Activated effector memory CD4-positive, alpha-beta T cell treated with Interleukin-2 at 50 U/mL for 16 hours (primary cell): Measurements from ENCODE around the gene SOD3.

Source experiments
- DNase-seq: peaks from one replicate; pipeline ENCODE4 v3.0.0-alpha.2; 2020

SOD3 gene

GRCh38 chr4:24805566-24805965, 10.2 kb downstream of the SOD3 start:
- DNase-seq = no peak

DNA sequence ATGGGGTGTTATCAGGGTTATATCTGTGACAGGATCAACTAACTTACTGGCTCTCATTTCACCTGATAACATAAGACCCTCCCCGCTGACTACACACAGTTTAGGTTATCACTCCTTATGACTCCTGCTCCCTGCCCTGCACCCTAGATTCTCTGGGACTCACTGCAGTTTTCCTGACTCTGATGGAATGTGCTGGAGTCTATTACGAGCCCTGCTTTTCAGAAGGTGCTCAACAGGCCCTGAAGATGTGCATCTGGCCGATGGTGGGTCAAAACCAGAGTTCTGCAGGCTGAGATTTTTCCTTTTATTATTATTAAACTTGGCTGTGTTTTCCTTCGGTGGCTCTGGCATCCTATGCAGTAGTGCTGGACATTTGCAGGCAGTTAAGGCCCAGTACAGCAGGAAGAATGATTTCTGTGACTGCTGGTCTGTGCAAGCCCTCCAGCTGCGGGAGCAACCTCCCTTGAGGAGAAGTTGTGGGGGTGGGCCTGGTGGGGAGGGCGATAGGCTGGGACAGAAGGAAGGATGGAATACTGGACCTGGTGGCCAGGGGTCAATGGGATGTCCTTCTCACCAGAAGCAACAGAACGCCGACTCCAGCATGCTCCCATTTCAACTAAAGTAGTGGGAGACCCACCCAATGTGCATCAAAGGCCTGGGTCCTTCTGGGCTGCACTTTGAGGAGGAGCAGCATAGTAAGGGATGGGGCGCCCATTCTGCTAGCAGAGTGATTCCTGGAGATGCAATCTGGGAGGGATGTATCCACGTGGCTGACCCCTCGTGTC, 11.0 kb downstream of the SOD3 start:
- DNase-seq = no peak

DNA sequence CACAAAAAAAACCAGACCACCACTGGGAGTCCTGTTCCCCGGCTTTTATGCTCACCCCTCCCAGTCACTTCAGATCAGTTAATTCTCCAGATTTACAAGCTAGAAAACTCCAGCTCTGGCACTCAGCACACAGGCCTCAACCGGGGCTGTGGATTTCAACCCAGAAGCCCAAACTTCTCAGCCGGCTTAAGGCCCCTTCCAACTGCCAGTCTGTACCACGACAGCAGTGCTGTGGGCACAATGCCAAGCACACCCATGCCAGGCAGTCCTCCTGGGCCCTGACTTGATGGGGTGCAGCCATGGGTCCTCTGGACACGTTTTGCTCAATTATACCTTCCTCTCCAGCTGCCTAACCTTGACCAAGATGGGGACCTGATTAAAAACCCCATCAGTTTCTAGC, 12.2 kb downstream of the SOD3 start:
- DNase-seq = no peak

- no peak for DNase-seq
Measured at GRCh38 chr4:24808261-24808660, 12.9 kb downstream of the SOD3 start.

DNA sequence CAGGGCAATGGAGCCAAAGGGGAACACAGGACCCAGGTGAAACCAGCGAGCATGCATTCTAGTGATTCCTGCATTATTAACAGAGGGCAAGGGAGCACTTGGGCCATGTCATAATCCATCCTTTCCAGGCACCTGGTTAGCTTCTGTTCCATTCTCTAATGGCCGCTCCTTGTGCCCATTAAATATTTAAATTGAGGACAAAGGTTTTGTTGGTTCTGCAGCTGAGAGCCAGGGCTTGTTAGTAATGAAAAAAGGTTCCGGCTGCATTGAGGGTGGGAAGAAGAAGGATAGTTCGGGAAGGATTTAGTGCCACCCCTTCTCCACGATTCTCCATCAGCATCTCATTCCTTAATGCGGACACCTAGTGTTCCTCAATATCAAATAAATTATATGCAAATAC, 13.6 kb downstream of the SOD3 start:
- no peak for DNase-seq

- no peak for DNase-seq
Measured at GRCh38 chr4:24809376-24809775, 14.0 kb downstream of the SOD3 start.

DNA sequence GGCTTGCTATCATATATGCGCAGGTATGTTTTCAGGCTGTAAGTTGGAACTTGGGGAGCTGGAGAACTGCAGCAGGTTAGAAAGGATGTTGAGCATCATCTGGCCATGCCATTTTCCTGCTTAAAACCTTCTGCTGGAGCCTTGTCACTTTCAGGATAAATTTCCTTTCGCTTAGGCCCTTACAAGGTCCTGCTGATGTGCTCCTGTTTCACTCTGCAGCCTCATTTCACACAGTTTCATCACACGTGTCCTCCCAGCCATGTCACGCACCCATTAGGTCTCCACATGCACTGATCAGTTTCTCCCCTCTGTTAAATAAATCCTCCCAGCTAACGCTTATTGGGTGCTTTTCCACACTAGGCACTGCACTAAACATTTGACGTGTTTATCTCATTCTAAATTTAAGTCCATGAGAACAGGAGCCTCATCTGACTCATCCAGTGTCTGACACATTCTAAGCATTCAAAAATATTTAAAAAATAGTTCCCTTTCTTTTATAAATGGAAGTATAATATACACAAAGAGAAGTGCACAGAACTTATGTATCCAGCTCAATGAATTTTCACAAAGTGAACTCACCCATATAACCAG, 14.5 kb downstream of the SOD3 start:
- DNase-seq = no peak

DNA sequence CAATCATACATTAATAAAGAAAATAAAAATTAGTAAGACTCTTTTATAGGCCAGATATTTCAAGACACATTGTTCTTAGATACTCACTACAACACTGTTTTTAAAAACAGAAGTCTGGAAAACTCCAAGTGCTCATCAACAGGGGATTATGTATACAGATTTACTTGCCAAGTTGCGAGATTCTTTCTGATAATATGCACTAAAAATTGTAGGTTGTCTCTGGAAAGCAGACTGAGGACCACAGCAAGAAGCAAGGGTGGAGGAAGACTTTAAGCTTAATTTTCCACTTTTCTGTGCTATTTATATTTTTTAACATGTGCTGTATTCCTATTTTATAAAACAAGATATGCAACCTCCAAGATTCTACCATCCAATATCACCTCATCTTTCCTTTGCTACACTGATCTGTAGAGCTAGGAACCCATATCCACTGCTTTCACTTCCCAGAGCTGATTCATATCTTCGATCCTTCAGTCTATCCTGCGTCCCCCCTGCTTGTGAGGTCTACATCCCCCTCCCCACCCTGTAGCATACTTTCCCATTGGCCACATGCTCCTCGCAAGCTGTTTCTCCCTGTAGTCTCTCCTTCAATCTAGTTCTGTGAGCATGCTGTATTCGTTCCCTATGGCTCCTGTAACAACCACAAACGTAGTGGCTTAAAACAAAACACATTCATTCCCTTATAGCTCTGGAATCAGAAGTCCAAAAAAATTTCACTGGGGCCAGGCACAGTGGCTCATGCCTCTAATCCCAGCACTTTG, 15.7 kb downstream of the SOD3 start:
- DNase-seq = no peak

GRCh38 chr4:24813732-24814131, 18.4 kb downstream of the SOD3 start:
- no peak for DNase-seq

DNA sequence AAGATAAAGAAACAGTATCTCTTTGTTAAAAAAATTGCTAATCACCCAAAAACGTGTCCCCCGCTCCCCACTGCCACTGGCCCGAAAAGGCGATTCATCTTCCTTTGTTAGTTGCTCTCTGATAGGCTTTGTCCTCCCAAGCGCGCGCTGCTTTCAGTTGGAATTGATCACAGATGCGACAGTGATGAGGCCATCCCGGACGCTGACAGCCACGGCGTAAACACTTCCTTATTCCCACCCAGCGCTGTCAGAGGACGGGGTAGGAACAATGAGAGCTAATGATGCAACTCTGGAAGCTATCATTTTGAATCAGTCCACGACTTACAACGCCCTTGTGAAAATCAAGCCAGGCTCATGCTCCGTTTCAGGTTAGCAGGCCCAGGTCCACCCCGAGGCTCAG, 21.4 kb downstream of the SOD3 start:
- DNase-seq = no peak

DNA sequence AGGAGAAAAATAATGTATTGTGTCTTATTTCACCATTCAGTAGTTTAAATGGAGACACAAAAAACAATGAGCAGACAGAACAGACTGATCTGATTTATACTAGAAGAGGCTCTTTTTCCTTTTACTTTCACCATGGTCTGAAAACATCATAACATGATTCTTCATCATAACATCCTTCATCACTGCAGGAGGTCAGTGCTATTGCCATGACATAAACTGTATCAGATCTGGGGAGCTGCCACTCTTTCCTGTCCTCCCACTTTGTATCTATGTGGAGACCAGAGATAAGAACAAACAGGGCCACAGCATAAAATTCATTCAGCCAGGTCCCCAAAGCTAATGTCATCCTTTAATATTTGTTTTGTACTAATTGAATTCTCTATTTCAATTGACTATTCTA, 25.2 kb downstream of the SOD3 start:
- DNase-seq = no peak

- no peak for DNase-seq
Measured at GRCh38 chr4:24824720-24825119, 29.3 kb downstream of the SOD3 start.

DNA sequence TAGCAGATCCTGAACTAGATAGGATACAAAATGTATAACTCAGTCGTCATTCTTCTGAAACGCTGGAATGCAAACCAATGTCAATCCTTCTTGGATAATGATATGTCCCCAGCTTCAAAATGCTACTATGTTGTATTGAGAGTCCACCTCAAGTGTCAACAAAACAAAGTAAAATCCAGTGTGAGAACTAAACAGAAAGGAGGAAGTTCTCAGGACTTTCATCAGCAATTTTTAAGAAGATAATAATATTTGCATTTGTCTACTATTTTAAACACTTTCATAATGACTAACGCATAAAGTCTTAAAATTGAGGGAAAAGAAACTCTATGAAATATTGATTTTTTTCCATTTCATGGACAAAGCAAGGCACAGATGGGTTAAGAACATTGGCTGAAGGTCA, 36.3 kb downstream of the SOD3 start:
- no peak for DNase-seq

GRCh38 chr4:24835696-24836095, 40.3 kb downstream of the SOD3 start:
- DNase-seq = no peak

DNA sequence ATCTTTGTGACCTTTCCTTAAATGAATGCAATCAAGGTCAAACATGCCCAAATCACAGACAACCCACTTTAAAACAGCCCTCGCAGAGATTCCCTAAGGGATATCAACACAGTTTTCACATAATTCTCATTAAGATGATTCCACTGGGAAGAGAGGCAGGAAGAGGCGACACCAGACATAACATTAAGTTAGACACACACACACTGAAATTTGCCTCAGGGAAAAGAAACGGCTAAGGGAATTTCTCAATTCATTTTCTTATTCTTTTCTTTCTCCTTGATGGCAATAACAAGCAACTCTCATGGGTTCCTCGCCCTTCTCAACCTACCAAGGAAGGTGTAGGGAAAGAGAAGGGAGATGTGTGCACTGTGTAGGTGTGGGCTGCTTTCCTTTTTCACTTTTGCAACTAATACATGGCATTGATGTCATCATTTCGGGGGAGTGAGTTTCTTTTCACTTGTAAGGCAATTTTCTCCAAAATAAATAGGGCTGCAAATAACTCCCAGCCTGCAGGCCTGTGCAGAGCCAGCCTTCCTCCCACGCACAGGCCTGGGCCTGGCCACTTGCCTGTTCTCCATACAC, 41.4 kb downstream of the SOD3 start:
- DNase-seq = no peak

DNA sequence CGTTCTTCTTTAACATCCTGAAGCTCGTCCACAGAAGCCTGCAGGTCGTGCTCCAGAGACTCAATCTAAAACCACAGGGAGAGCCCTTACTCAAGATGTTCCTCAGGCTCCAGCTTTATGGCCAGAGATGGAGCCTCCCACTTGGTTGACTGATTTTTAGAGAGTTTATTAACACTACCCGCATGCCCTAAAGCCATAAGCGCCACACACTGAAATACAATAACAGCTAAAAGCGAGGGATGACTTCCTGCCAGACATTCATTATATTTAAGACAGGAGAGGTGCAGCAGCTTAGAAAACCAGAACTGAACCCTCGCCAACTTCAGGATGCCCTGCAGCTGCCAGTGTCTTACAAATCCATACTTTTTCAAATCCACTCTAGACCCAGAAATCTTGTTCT, 42.0 kb downstream of the SOD3 start:
- DNase-seq = no peak

GRCh38 chr4:24837781-24838180, 42.4 kb downstream of the SOD3 start:
- DNase-seq = no peak

DNA sequence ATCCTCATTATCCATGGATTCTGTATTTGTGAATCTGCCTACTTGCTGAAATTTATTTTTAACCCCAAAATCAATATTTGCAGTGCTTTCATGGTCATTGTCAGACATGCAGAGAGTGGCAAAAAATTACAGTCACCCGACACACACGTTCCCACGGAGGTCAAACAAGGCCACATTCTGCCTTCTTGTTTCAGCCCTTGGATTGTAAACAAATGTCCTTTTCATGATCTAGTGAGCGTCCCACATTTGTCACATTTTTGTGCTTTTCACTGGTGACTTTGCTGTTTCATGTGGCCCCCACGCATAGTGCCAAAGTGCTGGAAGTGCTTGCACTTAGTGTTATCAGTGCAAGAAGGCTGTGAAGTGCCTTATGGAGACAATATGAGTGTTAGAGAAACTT, 45.0 kb downstream of the SOD3 start:
- DNase-seq = no peak

DNA sequence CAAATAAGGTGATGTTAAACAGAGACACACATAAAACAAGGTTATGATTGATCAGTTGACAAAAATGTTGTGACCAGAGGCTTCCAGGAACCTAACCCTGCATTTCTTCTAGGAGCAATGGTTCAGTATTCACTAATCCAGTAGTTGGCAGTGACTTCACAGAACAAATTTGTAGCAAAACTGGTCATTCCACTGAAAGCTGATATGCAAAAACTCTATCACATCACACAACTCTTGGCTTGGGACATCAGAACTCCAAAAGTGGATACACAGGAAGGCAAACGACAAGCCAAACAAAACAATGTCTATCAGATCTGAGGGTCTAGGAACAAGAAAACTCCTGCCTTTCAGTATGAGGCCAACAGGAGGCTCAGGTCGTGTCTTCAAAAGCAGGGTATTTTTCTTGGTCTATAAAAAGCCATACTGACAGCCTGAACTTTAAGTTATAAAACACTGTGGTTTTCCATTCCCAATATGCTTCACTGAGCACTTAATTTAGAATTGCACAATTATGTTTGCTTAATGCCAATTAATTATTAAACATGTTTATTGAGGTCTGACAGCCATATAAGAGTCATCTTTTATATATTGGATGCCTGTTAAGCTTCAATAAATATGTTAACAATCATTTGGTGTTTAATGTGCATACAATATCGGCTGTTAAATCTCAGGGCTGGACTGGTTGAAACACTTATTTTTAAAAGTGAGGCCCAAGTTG, 45.6 kb downstream of the SOD3 start:
- no peak for DNase-seq

DNA sequence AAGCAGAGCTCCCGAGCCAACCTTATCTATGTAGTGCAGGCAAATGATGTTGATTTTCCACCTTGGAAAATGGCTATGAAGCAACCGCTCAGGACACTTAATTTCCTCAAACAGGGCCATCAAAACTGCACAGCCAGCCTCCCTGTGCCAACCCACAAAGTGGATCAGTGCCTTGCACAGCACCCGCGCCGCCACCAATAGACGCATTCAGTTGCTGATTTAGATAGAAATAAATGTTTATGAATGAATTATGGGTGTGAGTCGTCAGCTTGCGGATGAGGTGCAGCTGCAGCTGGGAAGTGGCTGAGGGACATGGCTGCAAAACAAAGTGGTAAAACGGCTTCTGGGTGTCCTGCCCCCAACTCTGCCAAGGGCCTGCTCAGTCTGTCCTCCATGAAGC, 47.0 kb downstream of the SOD3 start:
- no peak for DNase-seq

DNA sequence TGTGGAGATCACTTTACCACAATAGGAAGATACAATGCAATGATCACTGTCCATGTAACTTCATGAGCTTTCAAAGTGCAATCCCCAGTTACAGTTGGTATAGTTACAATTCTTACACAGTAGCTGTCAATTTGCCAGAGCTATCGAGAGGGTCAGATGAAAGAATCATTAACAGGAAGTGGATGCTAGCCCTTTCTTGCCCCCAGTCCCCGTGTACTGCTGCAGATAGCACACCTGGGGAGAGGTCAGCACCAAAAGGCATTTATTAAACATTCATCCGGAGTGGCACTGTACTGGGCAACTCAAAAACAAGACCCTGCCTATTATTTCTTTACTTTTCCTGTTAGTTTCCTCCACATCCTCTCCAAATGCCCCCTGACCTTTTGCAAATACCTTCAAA, 47.7 kb downstream of the SOD3 start:
- DNase-seq = no peak

GRCh38 chr4:24845132-24845531, 49.8 kb downstream of the SOD3 start:
- DNase-seq = no peak

GRCh38 chr4:24845902-24846301, 50.5 kb downstream of the SOD3 start:
- DNase-seq = no peak
